Spleen (tissue), 11 donors: ENCODE results near the gene MAN1C1. TPM values are rescaled to one million over a fixed set of nuclear protein-coding genes. Genes with fewer than 3 reads are reported as not detected.

ENCODE experiments used
- DNase-seq: peaks from one replicate; pipeline ENCODE4 v3.0.0-alpha.2; 2020
- H3K27ac ChIP-seq, 8 donors: fragments of 200-600 bp; sonication (generic) in 7 of 8; 1 replicate in 4 of 8; 2 replicates in 4 of 8; pipeline versions ENCODE4 v1.5.0 to v1.8.0; 2016 to 2021; ENCODE audit warnings: inconsistent platforms in 4 of 8, mild to moderate bottlenecking in 4 of 8, moderate library complexity in 1 of 8
- H3K27me3 ChIP-seq, 7 donors: fragments of 200-600 bp; sonication (generic) in 6 of 7; replicated peaks in 1 of 7; 1 replicate in 4 of 7; 2 replicates in 3 of 7; pipeline versions ENCODE4 v1.5.0 to v1.8.0; 2016 to 2021; ENCODE audit warnings: inconsistent platforms in 3 of 7, mild to moderate bottlenecking in 1 of 7
- H3K36me3 ChIP-seq, 6 donors: fragments of 200-600 bp; sonication (generic) in 5 of 6; 1 replicate in 4 of 6; 2 replicates in 2 of 6; pipeline versions ENCODE4 v1.5.0 to v1.8.0; 2016 to 2021; ENCODE audit warnings: inconsistent platforms in 2 of 6
- H3K4me1 ChIP-seq, 6 donors: fragments of 200-600 bp; sonication (generic) in 5 of 6; 1 replicate in 3 of 6; 2 replicates in 3 of 6; pipeline versions ENCODE4 v1.5.0 to v1.8.0; 2016 to 2021; ENCODE audit warnings: inconsistent platforms in 3 of 6
- H3K4me3 ChIP-seq, 8 donors: fragments of 200-600 bp; sonication (generic) in 7 of 8; 1 replicate in 4 of 8; 2 replicates in 4 of 8; pipeline versions ENCODE4 v1.5.0 to v1.8.0; 2016 to 2021; ENCODE audit warnings: inconsistent platforms in 4 of 8, mild to moderate bottlenecking in 4 of 8, moderate library complexity in 2 of 8
- H3K9me3 ChIP-seq, 8 donors: fragments of 200-600 bp; sonication (generic) in 7 of 8; 1 replicate in 4 of 8; 2 replicates in 4 of 8; pipeline versions ENCODE4 v1.5.0 to v1.8.0; 2016 to 2021; ENCODE audit warnings: inconsistent platforms in 4 of 8
- CTCF ChIP-seq, 11 experiments: fragments of 200-600 bp in 7 of 11; fragments of 450-650 bp in 4 of 11; sonication (generic) in 4 of 11; IDR thresholded peaks in 8 of 11; conservative IDR thresholded peaks in 3 of 11; 1 replicate in 7 of 11; 2 replicates in 4 of 11; pipeline versions ENCODE4 v1.4.0 to v1.8.0; 2016 to 2021; ENCODE audit warnings: antibody characterized with exemption in 11 of 11, inconsistent platforms in 4 of 11, mild to moderate bottlenecking in 1 of 11
- POLR2A ChIP-seq, 3 donors: fragments of 450-650 bp; IDR thresholded peaks; one replicate each; pipeline ENCODE4 v1.5.1; 2017; ENCODE audit warnings: antibody characterized with exemption in 3 of 3, mild to moderate bottlenecking in 1 of 3
- POLR2AphosphoS5 ChIP-seq, 3 donors: sonication (generic); formaldehyde crosslinking; IDR thresholded peaks; one replicate each; pipeline ENCODE4 v1.5.1; 2017; ENCODE audit warnings: antibody characterized with exemption in 3 of 3
- WGBS, 5 donors: extraction: QIAGEN DNeasy Blood & Tissue Kit in 3 of 5; methylation state at CpG; one replicate each; pipeline versions ENCODE4 v1.1.5 to v1.1.7; 2013 to 2018; 5-methylcytosine and 5-hydroxymethylcytosine counted together
- intact Hi-C: fragments of 100-400 bp; cut with DNase I; formaldehyde crosslinking; loops from one replicate; pipeline ENCODE4 v1.15.0; 2023; ENCODE audit warnings: low total_unique reads
- polyA plus RNA-seq, 3 donors: library from polyadenylated mRNA; stranded (reverse); fragments of 200-250 nt; gene quantifications; one replicate each; pipeline ENCODE4 v1.2.1, GENCODE V29; 2013
- total RNA-seq, 7 donors: library from RNA; depleted of rRNA in 3 of 7; stranded (reverse); fragments of >200 nt in 3 of 7; fragmentation: NEBNext Ultra II Directional in 4 of 7; extraction: Animal tissue kit (Norgen Biotek cat#: 25700) in 4 of 7; gene quantifications; one replicate each; pipeline versions ENCODE4 v1.1.0 to v1.2.1, GENCODE V29; 2016 to 2021
- donor health status: healthy with polysubstance abuse.
- donor health status: DM: no; HTN: no; CAD: no; lungs with moderate emphysema.
- donor health status: DM: no; HTN: no; CAD: no.
- donor health status: Bipolar disorder and iron deficiency.
- donor health status: healthy.
- donor health status: DM: no; HTN: no; CAD: no.
- donor health status: DM: yes; HTN: yes; CAD: no.

The MAN1C1 gene
- total and polyA plus RNA-seq, 10 donors = 4.6 to 54.3 (median 41.1) TPM

- H3K36me3 ChIP-seq = peaks cover 0 to 95% (median 46%) of the 10 kb centered on the region in 6 donors
- H3K4me1 ChIP-seq = peaks cover 12 to 51% (median 41%) of the 10 kb centered on the region in 6 donors
- no peak overlapping the region for H3K4me3 ChIP-seq
- DNase-seq = no peak
- no peaks in the 10 kb centered on the region for H3K27me3 ChIP-seq
- H3K9me3 ChIP-seq = no peaks in the 10 kb centered on the region
- H3K27ac ChIP-seq = no peak overlapping the region
- intact Hi-C loops = no loop called here
- 86 to 95% (median 91%) methylated on average over 7 to 13 of the region's 13 CpGs for WGBS, 5 donors
- TF ChIP-seq POLR2A (IDR thresholded peaks at IDR 0.05) (no peak), CTCF (IDR thresholded peaks at IDR 0.05 in 8 of 11, conservative IDR thresholded peaks at IDR 0.05 in 3 of 11) (no peak), POLR2AphosphoS5 (IDR thresholded peaks at IDR 0.05) (peak in 1 of 3 donors; percentile 28)
These were observed 194.9 kb downstream of the MAN1C1 start for GRCh38 chr1:25811384-25812082.

GRCh38 chr1:25813071-25813733, 196.6 kb downstream of the MAN1C1 start:
- no peak for DNase-seq
- 75 to 85% (median 82%) methylated on average over 9 to 11 of the region's 11 CpGs for WGBS, 5 donors
- Histone ChIP-seq H3K27me3 (no peaks in the 10 kb centered on the region), H3K9me3 (no peaks in the 10 kb centered on the region), H3K36me3 (peaks cover 0 to 82% (median 47%) of the 10 kb centered on the region in 6 donors), H3K27ac (no peak overlapping the region), H3K4me1 (peaks cover 12 to 43% (median 32%) of the 10 kb centered on the region in 6 donors), H3K4me3 (no peak overlapping the region)
- intact Hi-C loops = no loop called here
- TF ChIP-seq CTCF (IDR thresholded peaks at IDR 0.05 in 8 of 11, conservative IDR thresholded peaks at IDR 0.05 in 3 of 11) (no peak), POLR2A (IDR thresholded peaks at IDR 0.05) (no peak), POLR2AphosphoS5 (IDR thresholded peaks at IDR 0.05) (no peak)

GRCh38 chr1:25813734-25814471, 197.3 kb downstream of the MAN1C1 start:
- intact Hi-C loops = no loop called here
- TF ChIP-seq POLR2AphosphoS5 (IDR thresholded peaks at IDR 0.05) (peak in 1 of 3 donors; percentile 29), POLR2A (IDR thresholded peaks at IDR 0.05) (no peak)
- Histone ChIP-seq H3K4me1 (peaks cover 13 to 43% (median 35%) of the 10 kb centered on the region in 6 donors), H3K27me3 (no peaks in the 10 kb centered on the region), H3K9me3 (no peaks in the 10 kb centered on the region), H3K4me3 (no peak overlapping the region), H3K36me3 (peaks cover 0 to 75% (median 42%) of the 10 kb centered on the region in 6 donors), H3K27ac (no peak overlapping the region)
- 86 to 91% (median 87%) methylated on average over 13 to 24 of the region's 24 CpGs for WGBS, 5 donors
- DNase-seq = no peak

- Histone ChIP-seq H3K4me3 (no peak overlapping the region), H3K27me3 (no peaks in the 10 kb centered on the region), H3K4me1 (peaks cover 14 to 43% (median 33%) of the 10 kb centered on the region in 6 donors), H3K36me3 (peaks cover 0 to 68% (median 37%) of the 10 kb centered on the region in 6 donors), H3K27ac (no peak overlapping the region), H3K9me3 (no peaks in the 10 kb centered on the region)
- intact Hi-C loops = no loop called here
- TF ChIP-seq POLR2A (IDR thresholded peaks at IDR 0.05) = no peak
- no peak for TF ChIP-seq CTCF (IDR thresholded peaks at IDR 0.05 in 8 of 11, conservative IDR thresholded peaks at IDR 0.05 in 3 of 11)
- no peak for TF ChIP-seq POLR2AphosphoS5 (IDR thresholded peaks at IDR 0.05)
- WGBS, 5 donors = 91 to 100% (median 93%) methylated on average over 7 of the region's 7 CpGs
- DNase-seq = no peak
These were observed 198.0 kb downstream of the MAN1C1 start for GRCh38 chr1:25814549-25815087.
